Forelimb muscle (tissue), 1 donor: ENCODE results near the gene FKBP7. TPM values are rescaled to one million over a fixed set of nuclear protein-coding genes. Genes with fewer than 3 reads are reported as not detected.
"Not testable (repeated sequence)": the region's sequence is repeated elsewhere in the genome, so short reads cannot be mapped to it uniquely, and the experiment has no call there.

Experiments
- DNase-seq: peaks from one replicate; pipeline ENCODE4 v3.0.0-alpha.2; 2013; ENCODE audit warnings: low read depth
- polyA plus RNA-seq: library from polyadenylated mRNA; unstranded; fragments of 120-200 nt; gene quantifications from one replicate; pipeline ENCODE4 v1.2.1, GENCODE V29; 2013; ENCODE audit not compliant: insufficient read length

Gene FKBP7
- polyA plus RNA-seq, 1 donor = 40.2 TPM

GRCh38 chr2:178491612-178492011 lies 13.2 kb upstream of the FKBP7 start:
- DNase-seq = no peak

GRCh38 chr2:178485356-178485755 lies 7.0 kb upstream of the FKBP7 start:
- DNase-seq = no peak

DNA sequence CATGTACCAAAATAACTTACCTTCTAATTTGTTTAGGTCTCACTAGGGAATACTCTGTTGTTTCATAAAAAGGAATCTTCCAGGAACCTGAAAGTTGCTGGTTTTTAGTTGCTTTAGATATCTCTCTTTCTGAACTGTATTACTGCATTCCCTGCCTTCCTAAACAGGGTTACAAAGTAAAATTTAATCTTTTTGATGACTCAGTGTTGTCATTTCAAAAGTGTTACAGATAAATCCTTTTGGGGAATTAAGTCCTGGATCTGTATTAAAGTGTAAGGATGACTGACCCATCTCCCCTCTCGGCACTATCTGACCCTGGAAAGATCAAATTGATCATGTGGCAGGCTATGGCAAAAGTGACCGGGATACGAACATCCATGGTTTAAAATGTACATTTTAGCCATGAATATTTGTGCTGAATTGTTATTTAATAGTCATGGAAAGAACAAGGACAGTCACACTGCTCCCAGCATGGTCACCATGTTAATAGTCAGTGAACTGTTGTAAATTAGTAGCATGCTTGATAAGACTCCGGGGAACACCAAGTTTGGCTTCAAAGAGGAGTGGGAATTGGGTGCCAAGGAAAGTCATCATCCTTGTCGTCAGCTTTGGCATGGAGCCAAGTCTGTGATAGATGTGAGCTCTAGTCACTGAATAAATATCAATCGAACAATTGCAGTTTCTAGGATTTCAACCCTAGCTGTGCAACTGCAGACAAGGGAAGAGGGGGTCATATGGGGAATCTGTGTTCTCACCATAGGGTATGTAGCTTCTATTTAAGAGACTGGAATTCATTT lies 6.0 kb upstream of the FKBP7 start:
- no peak for DNase-seq

- no peak for DNase-seq
Observed at GRCh38 chr2:178482437-178482836, 4.0 kb upstream of the FKBP7 start.

- DNase-seq = peak; percentile 80
Observed at GRCh38 chr2:178480227-178481181, 2.1 kb upstream of the FKBP7 start, which contains the start of gene PLEKHA3. Gene PLEKHA3, plus strand, starts transcription at chr2:178480457. Its CDS starts 413 bp downstream, at chr2:178480870.

DNA sequence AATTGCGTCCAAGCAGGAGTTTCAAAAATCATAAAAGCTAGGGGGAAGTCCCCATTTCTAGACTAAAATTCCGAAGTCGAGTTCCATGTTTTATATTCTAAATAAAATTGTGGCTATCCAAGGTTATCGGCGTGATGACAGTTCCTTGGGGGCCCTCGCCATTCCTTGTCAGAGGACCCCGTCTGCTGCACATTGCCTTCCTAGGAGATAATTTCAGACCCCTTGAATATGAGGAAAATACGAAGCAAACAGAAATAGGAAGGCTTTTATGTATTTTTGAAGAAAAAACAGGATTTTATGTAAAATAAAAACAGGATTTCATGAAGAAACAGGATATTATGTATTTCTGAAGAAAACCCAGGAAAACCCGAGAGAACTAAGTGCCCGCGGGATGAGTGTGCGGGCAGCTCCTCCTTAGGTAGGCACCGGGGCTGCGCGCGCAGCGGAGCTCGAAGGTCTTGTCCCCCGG lies 1.4 kb upstream of the FKBP7 start:
- no peak for DNase-seq

DNA sequence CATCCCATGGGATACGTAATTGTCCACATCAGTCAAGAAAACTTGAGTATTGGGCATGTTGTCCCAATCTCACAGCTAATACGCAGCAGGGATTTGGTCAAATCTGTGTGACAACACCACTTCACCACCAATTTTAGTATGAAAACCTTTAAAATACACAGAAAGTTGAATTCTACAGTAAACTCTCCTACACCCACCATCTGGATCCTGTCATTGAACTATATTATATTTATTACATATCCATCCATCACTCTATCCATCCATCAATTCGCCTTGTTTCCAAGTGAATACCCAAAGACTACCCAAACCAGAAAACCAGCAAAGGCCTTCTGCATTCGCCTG lies 846 bp upstream of the FKBP7 start:
- DNase-seq = no peak

- DNase-seq = no peak
Observed at GRCh38 chr2:178478130-178478438, 316 bp downstream of the FKBP7 start.

- DNase-seq = no peak
Observed at GRCh38 chr2:178477443-178478129, 814 bp downstream of the FKBP7 start.

GRCh38 chr2:178476477-178476876 lies 1.9 kb downstream of the FKBP7 start:
- no peak for DNase-seq

DNA sequence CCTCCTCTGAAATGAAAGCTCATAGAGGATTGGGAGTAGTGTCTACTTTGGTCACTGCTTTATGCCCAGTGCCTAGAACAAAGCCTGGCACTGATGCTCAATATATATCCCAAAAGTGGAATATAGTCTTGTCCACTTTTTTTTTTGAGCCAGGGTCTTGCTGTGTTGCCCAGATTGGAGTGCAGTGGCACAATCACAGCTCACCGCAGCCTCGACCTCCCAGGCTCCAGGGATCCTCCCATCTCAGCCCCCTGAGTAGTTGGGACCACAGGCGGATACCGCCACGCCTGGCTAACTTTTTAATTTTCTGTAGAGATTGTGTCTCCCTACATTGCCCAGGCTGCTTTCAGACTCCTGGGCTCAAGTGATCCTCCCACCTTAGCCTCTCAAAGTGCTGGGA lies 3.8 kb downstream of the FKBP7 start:
- no peak for DNase-seq

DNA sequence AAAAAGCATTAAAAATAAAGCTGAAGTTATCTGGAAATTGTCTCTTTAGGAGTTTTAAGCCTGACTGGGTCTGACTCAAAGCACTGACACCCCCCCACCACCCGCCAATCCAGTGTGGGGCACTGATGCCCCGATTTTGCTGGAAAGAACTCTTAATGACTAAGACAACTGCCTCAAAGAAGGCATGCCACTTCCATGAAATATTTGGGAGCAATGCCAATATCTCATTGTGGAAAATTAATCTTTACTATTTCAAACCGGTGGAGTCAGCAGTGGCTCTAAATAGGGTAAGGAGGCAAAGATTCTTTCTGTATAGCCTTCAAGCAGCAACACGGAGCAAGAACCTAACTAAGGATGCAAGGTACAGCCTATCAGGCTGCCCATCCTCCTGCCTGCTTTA lies 4.5 kb downstream of the FKBP7 start:
- no peak for DNase-seq

DNA sequence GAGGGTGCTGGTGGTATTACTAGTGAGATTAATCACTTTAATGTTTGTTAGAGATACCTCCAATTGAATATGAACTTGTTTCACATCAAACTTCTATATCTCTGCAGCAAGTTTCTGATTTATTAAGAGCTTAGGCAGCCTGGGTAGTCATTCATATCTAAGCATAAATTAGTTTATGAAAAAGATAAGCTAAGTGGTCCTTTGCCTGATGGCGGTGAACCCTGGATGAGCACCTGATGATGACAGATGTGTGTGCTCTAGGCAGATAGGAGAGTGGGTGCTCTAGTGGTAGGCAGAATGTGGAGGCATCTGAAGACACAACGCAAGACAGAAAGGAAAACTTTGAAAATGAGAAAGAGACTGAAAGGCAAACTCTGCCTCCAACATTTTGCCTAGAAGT lies 5.0 kb downstream of the FKBP7 start:
- no peak for DNase-seq

- not testable (repeated sequence) for DNase-seq
Observed at GRCh38 chr2:178471313-178471712, 7.1 kb downstream of the FKBP7 start.

- DNase-seq = no peak
Observed at GRCh38 chr2:178469219-178469849, 9.1 kb downstream of the FKBP7 start.

- DNase-seq = no peak
Observed at GRCh38 chr2:178457390-178457886, 21.0 kb downstream of the FKBP7 start.

GRCh38 chr2:178455947-178456346 lies 22.5 kb downstream of the FKBP7 start:
- DNase-seq = no peak

GRCh38 chr2:178452870-178453269 lies 25.5 kb downstream of the FKBP7 start:
- DNase-seq = no peak

DNA sequence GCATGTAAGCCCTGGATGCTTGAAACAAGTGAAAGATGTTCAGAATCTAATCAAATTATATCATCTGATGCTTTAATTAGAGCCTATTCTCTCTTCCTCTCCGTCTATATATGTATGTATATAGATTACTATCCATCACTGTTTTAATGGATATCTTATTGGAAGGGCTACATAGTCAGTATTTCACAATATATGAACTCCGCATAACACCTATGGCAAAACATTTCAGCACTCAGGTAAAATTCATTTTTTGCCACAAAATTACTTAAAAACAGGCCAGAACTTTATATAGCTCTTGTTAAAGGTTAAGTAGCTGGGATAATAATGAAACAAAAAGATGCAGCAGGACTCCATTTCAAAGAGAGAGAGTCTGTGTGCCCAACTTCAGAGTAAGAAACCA lies 26.1 kb downstream of the FKBP7 start:
- no peak for DNase-seq

DNA sequence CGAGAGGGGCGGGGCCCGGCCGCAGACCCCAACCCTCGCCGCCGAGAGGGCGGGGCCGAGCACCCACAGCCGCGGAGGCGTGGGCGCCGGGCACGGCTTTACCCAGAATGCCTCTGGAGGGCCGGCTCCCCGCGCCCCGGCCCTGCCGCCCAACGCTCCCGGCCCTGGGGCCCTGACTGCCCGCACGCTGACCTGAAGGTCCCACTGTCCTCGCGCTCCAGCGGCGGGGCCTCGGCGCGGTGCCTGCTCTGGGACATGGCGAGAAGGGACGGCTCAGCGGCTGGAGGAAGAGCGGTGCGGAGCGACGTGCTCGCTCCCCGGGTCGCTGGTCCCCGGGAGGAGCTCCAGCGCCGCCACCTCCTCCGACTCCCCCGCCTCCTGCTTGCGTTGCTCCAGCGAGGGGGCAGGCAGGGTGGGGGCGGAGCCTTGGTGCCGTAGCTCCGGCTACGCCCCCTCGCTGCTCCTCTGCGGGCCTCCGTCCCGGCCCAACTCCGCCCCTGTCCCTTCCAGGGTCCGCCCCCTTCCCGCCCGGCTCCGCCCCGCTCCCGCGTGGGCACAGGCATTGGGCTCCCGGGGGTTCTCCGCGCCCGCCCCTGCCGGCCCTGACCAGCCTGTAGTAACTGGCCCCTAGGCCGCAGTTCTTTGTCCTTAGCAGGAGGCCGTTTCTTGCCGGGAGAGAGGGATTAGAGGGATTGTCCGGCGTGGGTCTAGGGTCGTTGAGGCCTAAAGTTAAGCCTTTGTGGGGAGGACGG lies 27.4 kb downstream of the FKBP7 start, which contains the start of the genes PJVK and PRKRA:
Gene PJVK (plus strand): TSS at position 605 of the 752 bp plus-strand sequence. CDS start 2,032 bp downstream, outside the sequence.
Gene PRKRA (minus strand): TSS at position 402 of the 752 bp plus-strand sequence. CDS start 145 bp downstream, at position 257.
- peak; percentile 93 for DNase-seq

DNA sequence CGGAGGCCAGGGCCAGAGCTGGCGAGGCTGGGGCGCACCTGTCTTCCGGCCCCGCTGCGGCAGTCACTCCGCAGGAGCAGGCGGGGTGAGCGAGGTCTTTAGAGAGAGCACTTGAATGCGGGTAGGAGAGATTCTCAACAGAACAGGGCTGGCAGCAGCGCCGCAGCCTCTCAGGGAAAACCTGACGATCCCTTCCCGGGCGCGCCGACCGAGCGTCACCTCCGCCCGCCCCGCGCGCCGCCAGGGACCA lies 28.0 kb downstream of the FKBP7 start:
- no peak for DNase-seq
